ENCODE results near the gene ACOT7.

ACOT7 gene

GRCh38 chr1:6359216-6360116 is 34.1 kb downstream of the ACOT7 start:
- DNase-seq: peak; percentile 50

GRCh38 chr1:6358757-6359201 is 34.8 kb downstream of the ACOT7 start:
- DNase-seq: no peak

- no peak for DNase-seq
Observed at GRCh38 chr1:6358144-6358624, 35.4 kb downstream of the ACOT7 start.

- DNase-seq: no peak
Observed at GRCh38 chr1:6357243-6357936, 36.2 kb downstream of the ACOT7 start.

GRCh38 chr1:6355621-6356020 is 37.9 kb downstream of the ACOT7 start:
- no peak for DNase-seq

- no peak for DNase-seq
Observed at GRCh38 chr1:6354659-6355317, 38.8 kb downstream of the ACOT7 start.

GRCh38 chr1:6353955-6354658 is 39.5 kb downstream of the ACOT7 start:
- no peak for DNase-seq

GRCh38 chr1:6353619-6353954 is 40.0 kb downstream of the ACOT7 start:
- DNase-seq: no peak

GRCh38 chr1:6352138-6352563 is 41.4 kb downstream of the ACOT7 start:
- DNase-seq: no peak

- DNase-seq: no peak
Observed at GRCh38 chr1:6351480-6352137, 42.0 kb downstream of the ACOT7 start.

- no peak for DNase-seq
Observed at GRCh38 chr1:6350416-6351088, 43.0 kb downstream of the ACOT7 start.

GRCh38 chr1:6349254-6349943 is 44.2 kb downstream of the ACOT7 start:
- DNase-seq: no peak

GRCh38 chr1:6348511-6349191 is 44.9 kb downstream of the ACOT7 start:
- peak; percentile 50 for DNase-seq

- DNase-seq: peak; percentile 43
Observed at GRCh38 chr1:6347641-6348487, 45.7 kb downstream of the ACOT7 start.

- DNase-seq: no peak
Observed at GRCh38 chr1:6345460-6345859, 48.1 kb downstream of the ACOT7 start.

- no peak for DNase-seq
Observed at GRCh38 chr1:6345009-6345408, 48.6 kb downstream of the ACOT7 start.

- DNase-seq: peak; percentile 65
Observed at GRCh38 chr1:6343506-6344405, 49.8 kb downstream of the ACOT7 start.

- DNase-seq: peak; percentile 31
Observed at GRCh38 chr1:6342056-6342455, 51.5 kb downstream of the ACOT7 start.
